Neural progenitor cell (in vitro differentiated cells): ENCODE data around the gene GFPT2. TPM values are rescaled to one million over a fixed set of nuclear protein-coding genes. Genes with fewer than 3 reads are reported as not detected.

Source experiments
- DNase-seq: peaks from one replicate; pipeline ENCODE4 v3.0.0-alpha.2; 2016; ENCODE audit warnings: low spot score
- H2AFZ ChIP-seq: fragments of 200-600 bp; sonication (generic); replicated peaks from 2 replicates; pipeline ENCODE4 v1.6.1; 2016; ENCODE audit warnings: antibody characterized with exemption
- H3F3A ChIP-seq: fragments of 200-600 bp; sonication (generic); 2 replicates; pipeline ENCODE4 v1.6.1; 2016; ENCODE audit warnings: antibody characterized with exemption, low read depth
- H3K27ac ChIP-seq: fragments of 200-600 bp; sonication (generic); 2 replicates; pipeline ENCODE4 v1.5.1; 2016; ENCODE audit warnings: mild to moderate bottlenecking
- H3K27me3 ChIP-seq: fragments of 200-600 bp; sonication (generic); 2 replicates; pipeline ENCODE4 v1.6.1; 2016; ENCODE audit warnings: mild to moderate bottlenecking, moderate library complexity
- H3K36me3 ChIP-seq: fragments of 200-600 bp; sonication (generic); 2 replicates; pipeline ENCODE4 v1.5.1; 2016
- H3K4me1 ChIP-seq: fragments of 200-600 bp; sonication (generic); 2 replicates; pipeline ENCODE4 v1.6.1; 2016; ENCODE audit warnings: mixed run types
- H3K4me2 ChIP-seq: fragments of 200-600 bp; sonication (generic); 2 replicates; pipeline ENCODE4 v1.6.1; 2016
- H3K4me3 ChIP-seq: fragments of 200-600 bp; sonication (generic); 2 replicates; pipeline ENCODE4 v1.5.1; 2016
- H3K79me2 ChIP-seq: fragments of 200-600 bp; sonication (generic); 2 replicates; pipeline ENCODE4 v1.6.1; 2016; ENCODE audit warnings: low read depth
- H3K9ac ChIP-seq: fragments of 200-600 bp; sonication (generic); 2 replicates; pipeline ENCODE4 v1.6.1; 2016
- H3K9me3 ChIP-seq: fragments of 200-600 bp; sonication (generic); 2 replicates; pipeline ENCODE4 v1.5.1; 2016; ENCODE audit warnings: low read depth
- H4K20me1 ChIP-seq: fragments of 200-600 bp; sonication (generic); 2 replicates; pipeline ENCODE4 v1.6.1; 2016; ENCODE audit warnings: low read depth
- H3K27ac Mint-ChIP-seq: 3 replicates; pipeline ENCODE4 v1.8.0; 2021; ENCODE audit warnings: mixed read lengths
- H3K27me3 Mint-ChIP-seq: 2 replicates; pipeline ENCODE4 v1.8.0; 2022; ENCODE audit warnings: low read depth, mild to moderate bottlenecking, inconsistent platforms, moderate library complexity, mixed read lengths; ENCODE audit not compliant: insufficient read depth
- H3K36me3 Mint-ChIP-seq: 3 replicates; pipeline ENCODE4 v1.8.0; 2021; ENCODE audit warnings: mixed read lengths
- H3K4me1 Mint-ChIP-seq: 3 replicates; pipeline ENCODE4 v1.8.0; 2021; ENCODE audit warnings: mixed read lengths
- H3K4me3 Mint-ChIP-seq: 3 replicates; pipeline ENCODE4 v1.8.0; 2021; ENCODE audit warnings: mild to moderate bottlenecking, moderate library complexity, mixed read lengths
- H3K9me3 Mint-ChIP-seq: 3 replicates; pipeline ENCODE4 v1.8.0; 2020; ENCODE audit warnings: mixed read lengths
- CTCF ChIP-seq: fragments of 200-600 bp; sonication (generic); IDR thresholded peaks from 2 replicates; pipeline ENCODE4 v1.5.1; 2017; ENCODE audit warnings: antibody characterized with exemption, mild to moderate bottlenecking
- EZH2 ChIP-seq: fragments of 200-600 bp; sonication (generic); IDR thresholded peaks from 2 replicates; pipeline ENCODE4 v1.6.1; 2017; ENCODE audit warnings: antibody characterized with exemption, mild to moderate bottlenecking, moderate library complexity
- EZH2phosphoT487 ChIP-seq: fragments of 200-600 bp; sonication (generic); IDR thresholded peaks from 2 replicates; pipeline ENCODE4 v1.6.1; 2017; ENCODE audit warnings: antibody characterized with exemption
- total RNA-seq: library from RNA; depleted of rRNA; stranded (reverse); fragments of >200 nt; gene quantifications from 2 replicates; pipeline ENCODE4 v1.2.3, GENCODE V29; 2015; ENCODE audit warnings: low replicate concordance

GFPT2 gene
- total RNA-seq, 1 donor from 2014 or later, result 18.9 TPM

DNA sequence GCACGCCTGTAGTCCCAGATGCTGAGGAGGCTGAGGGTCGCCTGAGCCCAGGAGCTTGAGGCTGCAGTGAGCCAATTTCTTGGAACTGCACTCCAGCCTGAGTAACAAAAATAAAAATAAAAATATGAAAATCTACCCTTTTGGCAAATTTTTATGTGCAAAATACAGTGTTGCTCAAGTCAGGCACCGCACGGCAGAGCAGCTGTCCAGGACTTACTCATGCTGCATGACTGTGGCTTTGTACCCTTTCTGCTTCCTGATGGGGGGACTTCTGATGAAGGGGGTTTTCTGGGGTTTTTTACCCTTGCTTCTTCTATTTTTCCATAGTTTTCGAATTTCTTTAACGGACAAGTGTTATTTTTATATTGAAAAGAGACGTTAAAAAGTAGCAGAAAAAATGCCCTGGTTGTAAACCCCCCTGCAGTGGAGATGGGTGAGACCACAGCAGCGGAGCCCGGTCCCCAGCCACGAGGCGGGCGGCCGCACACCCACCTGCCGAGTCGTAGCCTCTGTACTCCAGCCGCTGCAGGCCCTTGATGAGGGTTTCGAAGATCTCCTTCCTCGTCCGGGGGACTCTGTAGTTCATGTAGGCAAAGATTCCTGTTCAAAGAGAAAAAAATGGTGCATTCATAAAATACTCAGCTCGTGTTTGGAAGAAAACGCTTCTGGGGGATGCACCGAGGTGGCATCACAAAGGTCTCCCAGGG lies 15.0 kb downstream of the GFPT2 start:
- H3K4me1 ChIP-seq, result peaks cover 3% of the 10 kb centered on the region
- no peak for DNase-seq
- Mint-ChIP-seq H3K36me3 (peaks cover 26% of the 10 kb centered on the region), H3K27me3 (peaks cover 9% of the 10 kb centered on the region), H3K4me1 (peaks cover 22% of the 10 kb centered on the region), H3K27ac (no peak overlapping the region), H3K9me3 (peaks cover 3% of the 10 kb centered on the region), H3K4me3 (no peak overlapping the region)
- peaks cover 3% of the 10 kb centered on the region for H4K20me1 ChIP-seq
- H3K27me3 ChIP-seq, result no peaks in the 10 kb centered on the region
- H3K4me3 ChIP-seq, result no peak overlapping the region
- no peak for TF ChIP-seq EZH2
- TF ChIP-seq EZH2phosphoT487, result no peak
- TF ChIP-seq CTCF, result no peak
- H2AFZ ChIP-seq, result no peak overlapping the region
- H3F3A ChIP-seq, result peaks cover 3% of the 10 kb centered on the region
- no peaks in the 10 kb centered on the region for H3K36me3 ChIP-seq
- H3K4me2 ChIP-seq, result no peak overlapping the region
- no peak overlapping the region for H3K27ac ChIP-seq
- no peaks in the 10 kb centered on the region for H3K9me3 ChIP-seq
- no peak overlapping the region for H3K9ac ChIP-seq
- peaks cover 22% of the 10 kb centered on the region for H3K79me2 ChIP-seq

- Histone ChIP-seq H3K4me2 (no peak overlapping the region), H3K79me2 (peaks cover 8% of the 10 kb centered on the region), H3K27ac (no peak overlapping the region), H4K20me1 (no peaks in the 10 kb centered on the region), H3K27me3 (no peaks in the 10 kb centered on the region), H3K4me1 (peaks cover 12% of the 10 kb centered on the region), H3F3A (peaks cover 17% of the 10 kb centered on the region), H3K36me3 (no peaks in the 10 kb centered on the region), H2AFZ (no peak overlapping the region), H3K4me3 (no peak overlapping the region), H3K9me3 (no peaks in the 10 kb centered on the region), H3K9ac (no peak overlapping the region)
- Mint-ChIP-seq H3K27me3 (peaks cover 7% of the 10 kb centered on the region), H3K9me3 (peaks cover 3% of the 10 kb centered on the region), H3K4me3 (no peak overlapping the region), H3K4me1 (peaks cover 17% of the 10 kb centered on the region), H3K27ac (no peak overlapping the region), H3K36me3 (peaks cover 26% of the 10 kb centered on the region)
- no peak for DNase-seq
- TF ChIP-seq CTCF, result no peak
- TF ChIP-seq EZH2, result no peak
- no peak for TF ChIP-seq EZH2phosphoT487
Measured at GRCh38 chr5:180336234-180337020, 16.7 kb downstream of the GFPT2 start.

DNA sequence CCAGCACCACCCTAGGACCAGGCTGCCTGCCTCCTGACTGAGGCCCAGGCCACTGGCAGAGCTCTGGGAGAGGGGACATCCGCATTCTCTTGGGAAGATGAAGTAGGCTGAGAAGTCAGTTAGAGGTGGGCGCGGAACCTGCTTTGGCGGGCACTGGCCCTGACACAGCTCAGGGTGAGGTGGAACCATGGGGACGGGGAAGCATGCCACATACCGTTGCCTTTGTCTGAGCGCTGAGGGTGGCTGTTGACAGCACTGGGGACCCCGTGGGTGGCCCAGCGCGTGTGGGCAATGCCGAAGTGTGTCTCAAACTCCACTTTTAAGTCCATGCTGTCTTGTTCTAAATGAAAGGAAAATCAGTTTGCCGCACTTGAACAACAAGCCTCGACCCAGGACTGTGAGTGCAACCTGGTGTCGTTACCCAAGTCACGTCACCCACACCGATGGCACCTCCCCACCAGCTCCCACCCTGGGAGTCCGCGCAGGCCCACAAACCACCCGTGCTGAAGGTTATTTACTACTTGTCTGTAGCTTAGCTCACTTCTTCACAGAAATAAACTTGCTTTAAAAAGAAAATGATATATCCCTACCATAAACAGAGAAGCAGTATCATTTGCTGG lies 17.4 kb downstream of the GFPT2 start:
- Histone ChIP-seq H3K27ac (no peak overlapping the region), H2AFZ (no peak overlapping the region), H3K27me3 (no peaks in the 10 kb centered on the region), H3K79me2 (peaks cover 2% of the 10 kb centered on the region), H3K36me3 (no peaks in the 10 kb centered on the region), H3K4me2 (no peak overlapping the region), H3F3A (peaks cover 22% of the 10 kb centered on the region), H3K4me1 (peaks cover 17% of the 10 kb centered on the region), H3K9ac (no peak overlapping the region), H3K9me3 (no peaks in the 10 kb centered on the region), H3K4me3 (no peak overlapping the region), H4K20me1 (no peaks in the 10 kb centered on the region)
- TF ChIP-seq CTCF (no peak), EZH2phosphoT487 (no peak), EZH2 (no peak)
- peaks cover 24% of the 10 kb centered on the region for H3K4me1 Mint-ChIP-seq
- peaks cover 7% of the 10 kb centered on the region for H3K27me3 Mint-ChIP-seq
- no peak overlapping the region for H3K27ac Mint-ChIP-seq
- H3K36me3 Mint-ChIP-seq, result peaks cover 32% of the 10 kb centered on the region
- no peak for DNase-seq
- no peak overlapping the region for H3K4me3 Mint-ChIP-seq
- H3K9me3 Mint-ChIP-seq, result peaks cover 3% of the 10 kb centered on the region
